ENCODE data around the gene MRPL12.

MRPL12 gene

GRCh38 chr17:81683584-81684441 lies 19.4 kb upstream of the MRPL12 start, which contains the start of the genes ARL16 and HGS:
Gene ARL16 (minus strand): TSS chr17:81683797. CDS start chr17:81683753, 44 bp downstream.
Gene HGS (plus strand): TSS chr17:81684011. CDS start chr17:81684067, 56 bp downstream.
- Histone ChIP-seq H3K4me3 (ENCODE audit: low read depth, low read length, poor library complexity, severe bottlenecking) (peak within 1 kb of the TSS; percentile 82), H3K36me3 (ENCODE audit: insufficient read depth, low read length) (peaks cover 35% of the 10 kb centered on the region; the same call in 1 of the 2 replicates), H4K20me1 (ENCODE audit: insufficient read depth, low read length) (no peaks in the 10 kb centered on the region), H3K4me1 (ENCODE audit: insufficient read depth, low read length, severe bottlenecking) (peaks cover 28% of the 10 kb centered on the region), H3K27me3 (ENCODE audit: insufficient read depth, low read length) (no peaks in the 10 kb centered on the region), H3K27ac (ENCODE audit: low read depth, low read length, poor library complexity, severe bottlenecking) (peak within 1 kb of the TSS; percentile 3), H3K4me2 (ENCODE audit: low read length) (peak within 1 kb of the TSS; percentile 88), H3K9ac (ENCODE audit: low read length) (peak within 1 kb of the TSS; percentile 86), H3K79me2 (ENCODE audit: insufficient read depth, low read length) (peaks cover 15% of the 10 kb centered on the region), H2AFZ (ENCODE audit: low read length) (no peak within 1 kb of the TSS), H3K9me2 (ENCODE audit: low read depth, low read length) (no peaks in the 10 kb centered on the region), H3K9me3 (ENCODE audit: low read length) (no peaks in the 10 kb centered on the region), H3F3A (ENCODE audit: insufficient read depth, low read length) (no peaks in the 10 kb centered on the region)
- TF ChIP-seq CTCF (IDR thresholded peaks at IDR 0.05; ENCODE audit: low read length) (no peak), EZH2 (IDR thresholded peaks at IDR 0.05; ENCODE audit: borderline replicate concordance, low read length) (no peak)

GRCh38 chr17:81684442-81684911 lies 18.7 kb upstream of the MRPL12 start:
- TF ChIP-seq CTCF (IDR thresholded peaks at IDR 0.05; ENCODE audit: low read length): no peak
- no peak for TF ChIP-seq EZH2 (IDR thresholded peaks at IDR 0.05; ENCODE audit: borderline replicate concordance, low read length)
- Histone ChIP-seq H2AFZ (ENCODE audit: low read length) (no peak overlapping the region), H3K79me2 (ENCODE audit: insufficient read depth, low read length) (peaks cover 15% of the 10 kb centered on the region), H3K9me3 (ENCODE audit: low read length) (no peaks in the 10 kb centered on the region), H3K27ac (ENCODE audit: low read depth, low read length, poor library complexity, severe bottlenecking) (peak overlapping the region; percentile 3), H3F3A (ENCODE audit: insufficient read depth, low read length) (no peaks in the 10 kb centered on the region), H3K9ac (ENCODE audit: low read length) (peak overlapping the region; percentile 80), H3K4me3 (ENCODE audit: low read depth, low read length, poor library complexity, severe bottlenecking) (peak overlapping the region; percentile 82), H3K4me1 (ENCODE audit: insufficient read depth, low read length, severe bottlenecking) (peaks cover 28% of the 10 kb centered on the region), H3K9me2 (ENCODE audit: low read depth, low read length) (no peaks in the 10 kb centered on the region), H4K20me1 (ENCODE audit: insufficient read depth, low read length) (no peaks in the 10 kb centered on the region), H3K27me3 (ENCODE audit: insufficient read depth, low read length) (no peaks in the 10 kb centered on the region), H3K36me3 (ENCODE audit: insufficient read depth, low read length) (peaks cover 41% of the 10 kb centered on the region), H3K4me2 (ENCODE audit: low read length) (peak overlapping the region; percentile 88)

- H4K20me1 ChIP-seq (ENCODE audit: insufficient read depth, low read length): no peaks in the 10 kb centered on the region
- peak overlapping the region; percentile 80 for H3K9ac ChIP-seq (ENCODE audit: low read length)
These were observed 18.1 kb upstream of the MRPL12 start for GRCh38 chr17:81685108-81685507.

More at GRCh38 chr17:81685108-81685507, 18.1 kb upstream of the MRPL12 start:
- Histone ChIP-seq H3K9me2 (ENCODE audit: low read depth, low read length) (no peaks in the 10 kb centered on the region), H3K36me3 (ENCODE audit: insufficient read depth, low read length) (peaks cover 47% of the 10 kb centered on the region), H3K4me3 (ENCODE audit: low read depth, low read length, poor library complexity, severe bottlenecking) (peak overlapping the region; percentile 82), H3K27ac (ENCODE audit: low read depth, low read length, poor library complexity, severe bottlenecking) (no peak overlapping the region), H3F3A (ENCODE audit: insufficient read depth, low read length) (no peaks in the 10 kb centered on the region), H3K79me2 (ENCODE audit: insufficient read depth, low read length) (peaks cover 15% of the 10 kb centered on the region), H2AFZ (ENCODE audit: low read length) (no peak overlapping the region), H3K4me1 (ENCODE audit: insufficient read depth, low read length, severe bottlenecking) (peaks cover 28% of the 10 kb centered on the region), H3K4me2 (ENCODE audit: low read length) (peak overlapping the region; percentile 88), H3K9me3 (ENCODE audit: low read length) (no peaks in the 10 kb centered on the region), H3K27me3 (ENCODE audit: insufficient read depth, low read length) (no peaks in the 10 kb centered on the region)
- no peak for TF ChIP-seq CTCF (IDR thresholded peaks at IDR 0.05; ENCODE audit: low read length)

All from OCI-LY1 (cell line).